ENCODE results near the gene TCERG1L. TPM values are rescaled to one million over a fixed set of nuclear protein-coding genes. Genes with fewer than 3 reads are reported as not detected.

Gene TCERG1L
- total and polyA plus RNA-seq, 8 donors = 0.18 TPM; not detected in 7

DNA sequence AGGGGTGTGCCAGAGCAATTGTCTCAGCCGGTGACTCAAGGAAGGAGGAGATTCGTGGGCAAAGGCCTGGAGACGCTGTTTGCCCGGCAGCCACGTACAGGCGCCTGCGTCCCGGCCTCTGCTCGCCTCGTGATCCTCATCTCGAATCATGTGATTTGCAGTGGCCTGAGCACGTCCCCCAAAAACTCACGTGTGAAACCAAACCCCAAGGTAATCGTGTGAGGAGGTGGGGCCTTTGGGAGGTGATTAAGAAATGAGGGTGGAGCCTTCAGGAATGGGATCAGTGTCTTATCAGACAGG is 226.8 kb downstream of the TCERG1L start:
- Histone ChIP-seq H3K4me3 (no peak overlapping the region), H3K27me3 (peaks cover 0 to 46% (median 0%) of the 10 kb centered on the region in 3 donors), H3K36me3 (no peaks in the 10 kb centered on the region), H3K4me1 (no peaks in the 10 kb centered on the region), H3K27ac (no peak overlapping the region), H3K9me3 (peaks cover 0 to 12% (median 0%) of the 10 kb centered on the region in 4 donors)
- no peak for DNase-seq
- intact Hi-C loops (cut with DNase I; ENCODE audit: low total_unique reads) = no loop called here
- 74 to 88% (median 80%) methylated on average over 14 of the region's 14 CpGs for WGBS, 5 donors
- TF ChIP-seq, protein P1, sequence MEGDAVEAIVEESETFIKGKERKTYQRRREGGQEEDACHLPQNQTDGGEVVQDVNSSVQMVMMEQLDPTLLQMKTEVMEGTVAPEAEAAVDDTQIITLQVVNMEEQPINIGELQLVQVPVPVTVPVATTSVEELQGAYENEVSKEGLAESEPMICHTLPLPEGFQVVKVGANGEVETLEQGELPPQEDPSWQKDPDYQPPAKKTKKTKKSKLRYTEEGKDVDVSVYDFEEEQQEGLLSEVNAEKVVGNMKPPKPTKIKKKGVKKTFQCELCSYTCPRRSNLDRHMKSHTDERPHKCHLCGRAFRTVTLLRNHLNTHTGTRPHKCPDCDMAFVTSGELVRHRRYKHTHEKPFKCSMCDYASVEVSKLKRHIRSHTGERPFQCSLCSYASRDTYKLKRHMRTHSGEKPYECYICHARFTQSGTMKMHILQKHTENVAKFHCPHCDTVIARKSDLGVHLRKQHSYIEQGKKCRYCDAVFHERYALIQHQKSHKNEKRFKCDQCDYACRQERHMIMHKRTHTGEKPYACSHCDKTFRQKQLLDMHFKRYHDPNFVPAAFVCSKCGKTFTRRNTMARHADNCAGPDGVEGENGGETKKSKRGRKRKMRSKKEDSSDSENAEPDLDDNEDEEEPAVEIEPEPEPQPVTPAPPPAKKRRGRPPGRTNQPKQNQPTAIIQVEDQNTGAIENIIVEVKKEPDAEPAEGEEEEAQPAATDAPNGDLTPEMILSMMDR (IDR thresholded peaks at IDR 0.05) = no peak
- no peak for TF ChIP-seq POLR2AphosphoS5 (IDR thresholded peaks at IDR 0.05)
- TF ChIP-seq POLR2A (IDR thresholded peaks at IDR 0.05) = no peak
- TF ChIP-seq EP300 (IDR thresholded peaks at IDR 0.05) = no peak

DNA sequence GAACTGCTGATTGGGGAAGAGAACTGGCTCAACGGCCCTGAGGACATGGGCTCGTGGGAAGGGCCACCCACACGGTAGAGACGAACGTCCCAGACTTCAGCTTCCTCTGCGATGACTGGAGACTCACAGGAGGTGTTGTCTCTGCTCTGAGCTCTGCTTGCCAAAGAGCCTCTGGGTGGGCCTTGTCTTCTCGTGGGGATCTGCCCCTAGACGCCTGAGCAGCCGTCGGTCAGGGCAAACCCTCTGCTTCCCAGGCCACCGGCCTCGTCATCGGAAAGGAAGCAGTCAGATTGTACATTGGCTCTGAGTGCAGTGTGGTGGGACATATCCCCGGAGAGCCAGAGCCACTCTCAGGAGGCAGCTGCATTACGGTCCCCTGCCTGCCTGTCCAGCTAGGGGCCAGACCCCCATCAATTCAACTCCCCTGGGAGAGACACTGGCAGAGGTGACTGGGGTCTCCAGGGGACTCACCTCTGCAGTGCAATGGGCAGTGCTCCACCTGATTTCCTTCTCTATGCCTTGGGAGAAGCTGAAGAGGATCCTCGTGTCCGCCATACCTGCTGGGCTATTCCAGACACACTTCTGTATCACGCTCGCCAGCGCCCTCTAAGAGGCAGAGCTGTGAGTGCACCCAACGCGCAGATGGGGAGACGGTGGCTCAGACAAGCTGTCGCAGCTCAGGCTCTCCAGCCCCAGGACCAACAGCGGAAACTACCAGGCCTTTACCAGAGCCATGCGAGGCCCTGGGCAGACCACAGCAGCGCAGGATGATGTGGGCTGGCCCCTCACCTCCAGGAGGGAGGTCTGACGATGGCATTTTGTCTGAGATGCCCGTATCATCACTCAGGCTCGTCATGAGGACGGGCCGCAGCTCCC is 227.4 kb downstream of the TCERG1L start:
- Histone ChIP-seq H3K27ac (no peak overlapping the region), H3K4me1 (no peaks in the 10 kb centered on the region), H3K9me3 (peaks cover 0 to 12% (median 0%) of the 10 kb centered on the region in 4 donors), H3K27me3 (peaks cover 0 to 44% (median 0%) of the 10 kb centered on the region in 3 donors), H3K4me3 (no peak overlapping the region), H3K36me3 (no peaks in the 10 kb centered on the region)
- TF ChIP-seq POLR2AphosphoS5 (IDR thresholded peaks at IDR 0.05) (no peak), EP300 (IDR thresholded peaks at IDR 0.05) (no peak), POLR2A (IDR thresholded peaks at IDR 0.05) (no peak)
- TF ChIP-seq, protein P1 (IDR thresholded peaks at IDR 0.05) = no peak
- WGBS, 5 donors = 72 to 82% (median 76%) methylated on average over 20 to 32 of the region's 32 CpGs
- no peak for DNase-seq
- intact Hi-C loops (cut with DNase I; ENCODE audit: low total_unique reads) = no loop called here

DNA sequence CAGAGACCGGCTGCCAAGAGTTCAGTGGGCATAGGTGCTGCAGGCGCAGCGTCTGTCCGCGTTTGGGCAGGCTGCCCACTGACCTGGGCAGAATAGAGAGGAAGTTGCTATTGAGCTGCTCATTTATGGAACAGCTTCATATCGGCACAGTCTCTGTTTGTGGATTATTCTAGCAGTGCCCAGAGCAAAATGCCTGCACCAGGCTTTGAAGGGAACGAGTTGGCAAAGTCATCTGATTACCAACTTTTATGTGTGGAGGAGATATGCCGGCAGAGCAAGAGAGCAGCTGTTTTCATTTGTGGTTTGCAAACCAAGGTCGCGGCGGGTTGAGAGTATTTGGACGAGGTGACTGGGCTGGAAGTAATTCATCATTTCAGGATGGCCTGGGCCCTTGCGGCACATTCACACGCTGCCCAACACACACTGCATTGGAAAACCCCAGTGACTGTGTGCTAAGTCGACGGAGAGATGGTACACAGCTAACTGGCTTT is 228.5 kb downstream of the TCERG1L start:
- Histone ChIP-seq H3K4me1 (no peaks in the 10 kb centered on the region), H3K27ac (no peak overlapping the region), H3K9me3 (peaks cover 0 to 12% (median 0%) of the 10 kb centered on the region in 4 donors), H3K4me3 (no peak overlapping the region), H3K27me3 (peaks cover 0 to 49% (median 0%) of the 10 kb centered on the region in 3 donors), H3K36me3 (no peaks in the 10 kb centered on the region)
- intact Hi-C loops (cut with DNase I; ENCODE audit: low total_unique reads) = no loop called here
- 36 to 51% (median 45%) methylated on average over 14 to 16 of the region's 16 CpGs for WGBS, 5 donors
- DNase-seq = peak in 1 of 2 donors; percentile 31
- TF ChIP-seq, protein P1 (IDR thresholded peaks at IDR 0.05) = no peak
- no peak for TF ChIP-seq EP300 (IDR thresholded peaks at IDR 0.05)
- TF ChIP-seq POLR2AphosphoS5 (IDR thresholded peaks at IDR 0.05) = no peak
- no peak for TF ChIP-seq POLR2A (IDR thresholded peaks at IDR 0.05)

DNA sequence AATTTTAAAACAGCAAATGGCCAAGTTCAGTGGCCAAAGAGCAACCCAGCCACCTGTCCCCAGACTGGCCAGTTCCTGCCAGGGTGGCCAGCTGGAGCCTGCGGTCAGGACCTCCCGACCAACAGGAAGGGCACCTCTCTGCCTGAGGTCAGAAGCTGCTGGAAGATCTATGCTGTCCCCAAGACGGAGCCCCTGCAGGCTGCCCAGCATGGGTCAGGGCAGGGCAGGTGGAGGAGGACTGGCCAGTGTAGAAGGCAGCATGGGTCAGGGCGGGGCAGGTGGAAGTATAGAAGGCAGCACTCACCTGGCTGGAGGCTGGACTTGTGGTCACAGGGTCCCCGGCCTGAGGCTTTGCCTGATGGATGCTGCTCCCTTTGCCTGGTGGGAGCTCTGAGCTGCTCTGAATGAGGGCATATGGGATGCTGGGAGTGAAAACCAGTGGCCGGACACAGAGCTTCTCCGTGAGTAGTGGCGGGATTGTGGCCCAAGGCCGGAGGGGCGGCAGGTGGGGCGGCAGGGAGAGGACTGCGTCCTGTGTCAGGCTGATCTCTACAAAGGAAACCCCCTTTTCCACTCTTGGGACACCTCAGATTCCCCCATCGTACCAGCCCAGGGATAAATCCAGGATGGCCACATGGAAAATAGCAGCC is 229.2 kb downstream of the TCERG1L start:
- WGBS, 5 donors = 86 to 95% (median 92%) methylated on average over 10 to 13 of the region's 13 CpGs
- no peak for DNase-seq
- Histone ChIP-seq H3K9me3 (peaks cover 0 to 12% (median 0%) of the 10 kb centered on the region in 4 donors), H3K36me3 (no peaks in the 10 kb centered on the region), H3K27me3 (peaks cover 0 to 47% (median 0%) of the 10 kb centered on the region in 3 donors), H3K27ac (no peak overlapping the region), H3K4me3 (no peak overlapping the region), H3K4me1 (no peaks in the 10 kb centered on the region)
- intact Hi-C loops (cut with DNase I; ENCODE audit: low total_unique reads) = no loop called here
- no peak for TF ChIP-seq POLR2AphosphoS5 (IDR thresholded peaks at IDR 0.05)
- TF ChIP-seq EP300 (IDR thresholded peaks at IDR 0.05) = no peak
- TF ChIP-seq POLR2A (IDR thresholded peaks at IDR 0.05) = no peak
- TF ChIP-seq, protein P1 (IDR thresholded peaks at IDR 0.05) = no peak

Data from stomach (tissue), 9 donors.